ENCODE measurements around the gene CDK18.

GRCh38 chr1:205523261-205523890, 18.9 kb downstream of the CDK18 start:
- TF ChIP-seq CTCF (IDR thresholded peaks at IDR 0.05; ENCODE audit: low read length) (no peak), EZH2phosphoT487 (IDR thresholded peaks at IDR 0.05; ENCODE audit: low read length) (no peak), EZH2 (optimal IDR thresholded peaks at IDR 0.05; ENCODE audit: low read depth, low read length) (no peak)
